CD14-positive monocyte (primary cell): Measurements from ENCODE around the gene S100A16. TPM values are rescaled to one million over a fixed set of nuclear protein-coding genes. Genes with fewer than 3 reads are reported as not detected.

Source experiments
- DNase-seq, 3 donors: peaks; one replicate each; pipeline ENCODE4 v3.0.0-alpha.2; 2011 to 2022
- H2AFZ ChIP-seq: 2 replicates; pipeline ENCODE4 v1.6.0; 2012; ENCODE audit warnings: mild to moderate bottlenecking, low read depth, low read length, inconsistent platforms; ENCODE audit not compliant: insufficient read depth, poor library complexity, severe bottlenecking
- H3K27ac ChIP-seq, 2 donors: 1 replicate in 1 of 2; 2 replicates in 1 of 2; pipeline ENCODE4 v1.5.1; 2012 to 2013; ENCODE audit warnings: low read length in 2 of 2, control low read depth in 1 of 2, inconsistent platforms in 1 of 2, low read depth in 1 of 2, mild to moderate bottlenecking in 1 of 2
- H3K27me3 ChIP-seq, 2 donors: one replicate each; pipeline versions ENCODE4 v1.6.0 to v1.6.1; 2011 to 2013; ENCODE audit warnings: low read length in 2 of 2; ENCODE audit not compliant: control insufficient read depth in 2 of 2, insufficient read depth in 2 of 2
- H3K36me3 ChIP-seq, 2 donors: replicated peaks in 1 of 2; 1 replicate in 1 of 2; 2 replicates in 1 of 2; pipeline versions ENCODE4 v1.5.1 to v1.6.1; 2012 to 2013; ENCODE audit warnings: low read length in 2 of 2, control low read depth in 1 of 2, inconsistent platforms in 1 of 2, mild to moderate bottlenecking in 1 of 2; ENCODE audit not compliant: insufficient read depth in 2 of 2, control insufficient read depth in 1 of 2
- H3K4me1 ChIP-seq, 2 donors: 1 replicate in 1 of 2; 2 replicates in 1 of 2; pipeline versions ENCODE4 v1.5.1 to v1.6.1; 2012 to 2013; ENCODE audit warnings: low read length in 2 of 2, control low read depth in 1 of 2, inconsistent platforms in 1 of 2, mild to moderate bottlenecking in 1 of 2, moderate library complexity in 1 of 2; ENCODE audit not compliant: insufficient read depth in 2 of 2, control insufficient read depth in 1 of 2
- H3K4me2 ChIP-seq: replicated peaks from 2 replicates; pipeline ENCODE3; 2012; ENCODE audit warnings: low read length, moderate library complexity, mild to moderate bottlenecking; ENCODE audit not compliant: poor library complexity, severe bottlenecking; ENCODE audit errors: extremely low read depth
- H3K4me3 ChIP-seq, 3 experiments: fragments of 200-600 bp in 1 of 3; sonication (generic) in 1 of 3; replicated peaks in 1 of 3; 1 replicate in 2 of 3; 2 replicates in 1 of 3; pipeline ENCODE4 v1.5.1; 2011 to 2013; ENCODE audit warnings: low read length in 3 of 3, mild to moderate bottlenecking in 3 of 3, control low read depth in 2 of 3, low read depth in 2 of 3, inconsistent platforms in 1 of 3, moderate library complexity in 1 of 3
- H3K79me2 ChIP-seq: 2 replicates; pipeline ENCODE4 v1.6.0; 2012; ENCODE audit warnings: mild to moderate bottlenecking, control low read depth, inconsistent platforms, low read length, moderate library complexity; ENCODE audit not compliant: insufficient read depth
- H3K9ac ChIP-seq: 2 replicates; pipeline ENCODE4 v1.6.0; 2017; ENCODE audit warnings: low read length, mild to moderate bottlenecking; ENCODE audit not compliant: insufficient read depth, poor library complexity, severe bottlenecking
- H3K9me3 ChIP-seq, 2 donors: replicated peaks in 1 of 2; 1 replicate in 1 of 2; 2 replicates in 1 of 2; pipeline versions ENCODE4 v1.5.1 to v1.6.1; 2012 to 2013; ENCODE audit warnings: low read length in 2 of 2, control low read depth in 1 of 2; ENCODE audit not compliant: control insufficient read depth in 1 of 2, insufficient read depth in 1 of 2
- H4K20me1 ChIP-seq: 2 replicates; pipeline ENCODE4 v1.6.0; 2012; ENCODE audit warnings: mild to moderate bottlenecking, low read length, control low read depth, moderate library complexity; ENCODE audit not compliant: insufficient read depth
- H3K27ac Mint-ChIP-seq, 7 donors: one replicate each; pipeline ENCODE4 v1.8.0; 2020; ENCODE audit warnings: mild to moderate bottlenecking in 7 of 7, mixed read lengths in 7 of 7, moderate library complexity in 6 of 7, inconsistent platforms in 2 of 7
- H3K27me3 Mint-ChIP-seq, 3 donors: one replicate each; pipeline ENCODE4 v1.8.0; 2021 to 2022; ENCODE audit warnings: low read depth in 3 of 3, mild to moderate bottlenecking in 3 of 3, mixed read lengths in 3 of 3, moderate library complexity in 3 of 3, inconsistent platforms in 1 of 3
- H3K36me3 Mint-ChIP-seq, 2 donors: one replicate each; pipeline ENCODE4 v1.8.0; 2020; ENCODE audit warnings: mixed read lengths in 2 of 2, inconsistent platforms in 1 of 2, mild to moderate bottlenecking in 1 of 2
- H3K4me1 Mint-ChIP-seq: one replicate; pipeline ENCODE4 v1.8.0; 2020; ENCODE audit warnings: mild to moderate bottlenecking, mixed read lengths
- H3K4me3 Mint-ChIP-seq, 2 donors: one replicate each; pipeline ENCODE4 v1.8.0; 2020; ENCODE audit warnings: mild to moderate bottlenecking in 2 of 2, mixed read lengths in 2 of 2, moderate library complexity in 1 of 2
- H3K9me3 Mint-ChIP-seq, 7 donors: one replicate each; pipeline ENCODE4 v1.8.0; 2020 to 2022; ENCODE audit warnings: mixed read lengths in 7 of 7, mild to moderate bottlenecking in 6 of 7, moderate library complexity in 6 of 7, inconsistent platforms in 2 of 7
- CTCF ChIP-seq: fragments of 200-600 bp; IDR thresholded peaks from one replicate; pipeline ENCODE4 v1.8.0; 2022; ENCODE audit warnings: antibody characterized with exemption, mild to moderate bottlenecking
- WGBS: methylation state at CpG from one replicate; pipeline ENCODE4 v1.1.5; 2013; ENCODE audit warnings: missing lambda C conversion rate; ENCODE audit not compliant: insufficient coverage; 5-methylcytosine and 5-hydroxymethylcytosine counted together
- intact Hi-C, 2 donors: fragments of 100-400 bp; cut with micrococcal nuclease; formaldehyde crosslinking; loops; one replicate each; pipeline versions ENCODE4 v1.15.0 to v1.15.1; 2023
- polyA plus RNA-seq, 3 donors: library from polyadenylated mRNA; depleted of rRNA in 1 of 3; unstranded in 2 of 3; stranded (reverse) in 1 of 3; fragments of 300-500 nt in 2 of 3; fragments of >200 nt in 1 of 3; fragmentation: Illumina TruSeq in 2 of 3; gene quantifications; 1 replicate in 2 of 3; 2 replicates in 1 of 3; pipeline ENCODE4 v1.2.3, GENCODE V29; 2012 to 2021

The S100A16 gene
- polyA plus RNA-seq, 3 donors: not detected

GRCh38 chr1:153659175-153659534, 46.2 kb upstream of the S100A16 start:
- H3K36me3 Mint-ChIP-seq: peaks cover 32 to 42% of the 10 kb centered on the region in 2 donors
- peak overlapping the region; percentile 64 to 92 (median 84) for H3K4me3 ChIP-seq
- peaks cover 26% of the 10 kb centered on the region for H3K79me2 ChIP-seq
- H3K27me3 ChIP-seq: no peaks in the 10 kb centered on the region
- H4K20me1 ChIP-seq: peaks cover 11% of the 10 kb centered on the region
- H3K36me3 ChIP-seq: peaks cover 37 to 43% of the 10 kb centered on the region in 2 donors
- peak overlapping the region; percentile 76 to 95 (median 90) for H3K27ac Mint-ChIP-seq
- peak overlapping the region; percentile 81 for H3K9ac ChIP-seq
- H3K4me2 ChIP-seq: peak overlapping the region; percentile 92
- no peaks in the 10 kb centered on the region for H3K27me3 Mint-ChIP-seq
- no peak for TF ChIP-seq CTCF
- peak overlapping the region; percentile 87 for H2AFZ ChIP-seq
- peak overlapping the region; percentile 61 to 83 for H3K27ac ChIP-seq
- DNase-seq: no peak
- H3K9me3 ChIP-seq: no peaks in the 10 kb centered on the region
- no peaks in the 10 kb centered on the region for H3K9me3 Mint-ChIP-seq
- H3K4me1 ChIP-seq: peaks cover 17 to 23% of the 10 kb centered on the region in 2 donors
- H3K4me3 Mint-ChIP-seq: peak overlapping the region; percentile 92 to 95
- WGBS: 48% methylated on average over 3 of the region's 8 CpGs
- H3K4me1 Mint-ChIP-seq: peaks cover 15% of the 10 kb centered on the region
- intact Hi-C loops: loop anchor here in 1 of 2 donors (1.0 kb wide), 1 partner anchor 11 kb away; the partner anchor contains the start of gene ILF2

- WGBS: under 1% methylated on average over 45 of the region's 53 CpGs
Observed at GRCh38 chr1:153658400-153659174, 45.6 kb upstream of the S100A16 start, which contains the start of gene SNAPIN. Gene SNAPIN (plus strand): TSS chr1:153658703. CDS start chr1:153658744, 41 bp downstream.

More at GRCh38 chr1:153658400-153659174, 45.6 kb upstream of the S100A16 start, which contains the start of gene SNAPIN:
- peak within 1 kb of the TSS; percentile 64 to 92 (median 84) for H3K4me3 ChIP-seq
- H4K20me1 ChIP-seq: peaks cover 11% of the 10 kb centered on the region
- peaks cover 26% of the 10 kb centered on the region for H3K79me2 ChIP-seq
- H3K4me2 ChIP-seq: peak within 1 kb of the TSS; percentile 92
- no peaks in the 10 kb centered on the region for H3K9me3 Mint-ChIP-seq
- peaks cover 31 to 38% of the 10 kb centered on the region in 2 donors for H3K36me3 ChIP-seq
- H3K27ac Mint-ChIP-seq: peak within 1 kb of the TSS; percentile 76 to 95 (median 91)
- peak within 1 kb of the TSS; percentile 92 to 95 for H3K4me3 Mint-ChIP-seq
- peak within 1 kb of the TSS; percentile 87 for H2AFZ ChIP-seq
- peaks cover 17 to 23% of the 10 kb centered on the region in 2 donors for H3K4me1 ChIP-seq
- no peaks in the 10 kb centered on the region for H3K27me3 Mint-ChIP-seq
- H3K36me3 Mint-ChIP-seq: peaks cover 29 to 37% of the 10 kb centered on the region in 2 donors
- peak within 1 kb of the TSS; percentile 61 to 83 for H3K27ac ChIP-seq
- H3K9me3 ChIP-seq: no peaks in the 10 kb centered on the region
- H3K27me3 ChIP-seq: no peaks in the 10 kb centered on the region
- intact Hi-C loops: loop anchor here in 1 of 2 donors (1.0 kb wide), 1 partner anchor 12 kb away; the partner anchor contains the start of gene ILF2
- H3K9ac ChIP-seq: peak within 1 kb of the TSS; percentile 81
- peak; percentile 11 for TF ChIP-seq CTCF
- peaks cover 15% of the 10 kb centered on the region for H3K4me1 Mint-ChIP-seq
- DNase-seq: peak; percentile 71 to 84 (median 78)
